HepG2 (cell line): ENCODE measurements around the gene CEBPA. TPM values are rescaled to one million over a fixed set of nuclear protein-coding genes. Genes with fewer than 3 reads are reported as not detected.

Experiments used
- ATAC-seq: fragments of 200-7000 bp; cut with Tn5 transposase; 3 replicates; pipeline ENCODE4 v1.9.1; 2020; ENCODE audit warnings: mild to moderate bottlenecking, moderate library complexity
- BruUV-seq: library from RNA; stranded (reverse); fragments of 400-500 nt; replicated peaks from 2 replicates; lab custom pipeline; 2021; lab: Mats Ljungman, UMichigan
- CTCF ChIA-PET: fragments of 300-600 bp; formaldehyde crosslinking; extraction: SDS; loops from one replicate; lab custom pipeline; 2021; ENCODE audit warnings: low total read pairs, inconsistent platforms, low intra/inter-chr PET ratio; lab: Yijun Ruan, JAX
- POLR2A ChIA-PET: fragments of 350-600 bp; sonication (Branson Sonifier 250); formaldehyde crosslinking; loops from one replicate; lab custom pipeline; 2020; ENCODE audit warnings: antibody characterized with exemption, inconsistent platforms; lab: Yijun Ruan, JAX
- DNase-seq: peaks from one replicate; pipeline ENCODE4 v3.0.0-alpha.2; 2015; ENCODE audit warnings: low spot score
- FAIRE-seq: peaks from 3 replicates; lab custom pipeline; 2011; peaks lifted over from hg19 to GRCh38; lab: Jason Lieb, UNC
- H2AFZ ChIP-seq: one replicate; pipeline ENCODE4 v1.6.1; 2011; ENCODE audit warnings: low read length, inconsistent platforms
- H3K27ac ChIP-seq: fragments of 300-600 bp; 3 replicates; pipeline ENCODE4 v1.8.0; 2011; ENCODE audit warnings: mixed run types, mild to moderate bottlenecking, mixed read lengths, low read length, inconsistent platforms; ENCODE audit not compliant: insufficient read depth; ENCODE audit errors: extremely low read length
- H3K27me3 ChIP-seq, 2 experiments: fragments of 200-600 bp in 1 of 2; 2 replicates in 1 of 2; 3 replicates in 1 of 2; pipeline versions ENCODE4 v1.6.0 to v1.8.0; 2011; ENCODE audit warnings: low read length in 2 of 2, mild to moderate bottlenecking in 2 of 2, moderate library complexity in 2 of 2, inconsistent platforms in 1 of 2; ENCODE audit not compliant: insufficient read depth in 2 of 2, control insufficient read depth in 1 of 2
- H3K36me3 ChIP-seq, 2 experiments: fragments of 200-600 bp in 1 of 2; replicated peaks in 1 of 2; 2 replicates in 1 of 2; 3 replicates in 1 of 2; pipeline versions ENCODE4 v1.5.1 to v1.8.0; 2011; ENCODE audit warnings: low read length in 2 of 2, inconsistent platforms in 1 of 2; ENCODE audit not compliant: insufficient read depth in 2 of 2, control insufficient read depth in 1 of 2
- H3K4me1 ChIP-seq: 2 replicates; pipeline ENCODE4 v1.5.1; 2012; ENCODE audit warnings: low read length, inconsistent platforms; ENCODE audit not compliant: insufficient read depth
- H3K4me2 ChIP-seq: 2 replicates; pipeline ENCODE4 v1.6.0; 2011; ENCODE audit warnings: low read depth, low read length, inconsistent platforms
- H3K4me3 ChIP-seq, 3 experiments: fragments of 200-600 bp in 1 of 3; sonication (generic), shearing (Covaris generic) in 1 of 3; replicated peaks in 1 of 3; 2 replicates each; pipeline ENCODE4 v1.5.1; 2011 to 2016; ENCODE audit warnings: low read length in 3 of 3, inconsistent platforms in 2 of 3, low read depth in 2 of 3, mild to moderate bottlenecking in 2 of 3, control low read depth in 1 of 3, mixed read lengths in 1 of 3; ENCODE audit not compliant: insufficient read depth in 1 of 3
- H3K79me2 ChIP-seq: one replicate; pipeline ENCODE4 v1.6.1; 2011; ENCODE audit warnings: low read length, inconsistent platforms; ENCODE audit not compliant: insufficient read depth
- H3K9ac ChIP-seq: 2 replicates; pipeline ENCODE4 v1.6.0; 2011; ENCODE audit warnings: mild to moderate bottlenecking, low read depth, low read length, inconsistent platforms; ENCODE audit not compliant: insufficient read depth
- H3K9me3 ChIP-seq: 2 replicates; pipeline ENCODE4 v1.5.1; 2012; ENCODE audit warnings: mild to moderate bottlenecking, low read length
- H4K20me1 ChIP-seq: 2 replicates; pipeline ENCODE4 v1.6.0; 2011; ENCODE audit warnings: inconsistent platforms, mild to moderate bottlenecking, low read length, moderate library complexity; ENCODE audit not compliant: insufficient read depth
- CREM ChIP-seq, 2 experiments: sonication (generic) in 1 of 2; formaldehyde crosslinking in 1 of 2; IDR thresholded peaks; 2 replicates each; pipeline versions ENCODE4 v1.4.0 to v1.6.1; 2016 to 2020; ENCODE audit warnings: antibody characterized with exemption in 1 of 2, mild to moderate bottlenecking in 1 of 2, missing genetic modification reagents in 1 of 2
- KLF16 ChIP-seq, 2 experiments: sonication (generic) in 1 of 2; formaldehyde crosslinking in 1 of 2; IDR thresholded peaks; 2 replicates each; pipeline versions ENCODE4 v1.6.1 to v1.8.0; 2016 to 2023; ENCODE audit warnings: missing genetic modification reagents in 2 of 2, missing compliant biosample characterization in 1 of 2
- MXI1 ChIP-seq: IDR thresholded peaks from 3 replicates; pipeline ENCODE4 v1.6.1; 2012; ENCODE audit warnings: low read depth, low read length, inconsistent platforms, borderline replicate concordance
- PHF21A ChIP-seq: sonication (generic); formaldehyde crosslinking; IDR thresholded peaks from 2 replicates; pipeline ENCODE4 v1.5.0; 2020; ENCODE audit warnings: mild to moderate bottlenecking, missing genetic modification reagents
- SAP130 ChIP-seq: IDR thresholded peaks from 2 replicates; pipeline ENCODE4 v1.6.1; 2016; ENCODE audit warnings: low read depth
- SRF ChIP-seq: IDR thresholded peaks from 2 replicates; pipeline ENCODE4 v1.6.1; 2011; ENCODE audit warnings: mild to moderate bottlenecking, low read depth, low read length, moderate library complexity
- XBP1 ChIP-seq: sonication (generic); formaldehyde crosslinking; IDR thresholded peaks from 2 replicates; pipeline ENCODE4 v1.5.0; 2020; ENCODE audit warnings: missing genetic modification reagents
- ZBTB20 ChIP-seq: sonication (generic); formaldehyde crosslinking; IDR thresholded peaks from 2 replicates; pipeline ENCODE4 v1.8.1; 2023; ENCODE audit warnings: missing genetic modification reagents, low read depth, mild to moderate bottlenecking, borderline replicate concordance
- ZNF367 ChIP-seq: sonication (generic); formaldehyde crosslinking; IDR thresholded peaks from 2 replicates; pipeline ENCODE4 v1.4.0; 2020; ENCODE audit warnings: missing genetic modification reagents, borderline replicate concordance
- ZNF761 ChIP-seq: sonication (generic); formaldehyde crosslinking; conservative IDR thresholded peaks from 2 replicates; pipeline ENCODE4 v1.4.0; 2020; ENCODE audit warnings: mild to moderate bottlenecking, missing genetic modification reagents
- ZZZ3 ChIP-seq: sonication (generic); formaldehyde crosslinking; IDR thresholded peaks from 2 replicates; pipeline ENCODE4 v1.4.0; 2020; ENCODE audit warnings: missing genetic modification reagents, mild to moderate bottlenecking, borderline replicate concordance
- WGBS: methylation state at CpG from one replicate; pipeline ENCODE4 v1.1.6; 2017; ENCODE audit warnings: low lambda C conversion rate; 5-methylcytosine and 5-hydroxymethylcytosine counted together
- in situ Hi-C: cut with HindIII; loops from 2 replicates; pipeline ENCODE4 v1.10.0; 2017; ENCODE audit warnings: low pct_unique_long_range_greater_than_20kb; ENCODE audit not compliant: extremely low pct_ligation_motif_present
- intact Hi-C: fragments of 100-400 bp; cut with micrococcal nuclease; formaldehyde crosslinking; loops from one replicate; pipeline ENCODE4 v1.10.0; 2022; ENCODE audit not compliant: unreplicated experiment
- polyA plus RNA-seq, 8 experiments: library from polyadenylated mRNA; depleted of rRNA in 3 of 8; stranded (reverse) in 7 of 8; unstranded in 1 of 8; fragments of >200 nt; fragmentation: Illumina TruSeq in 4 of 8; extraction: Trizol in 4 of 8; gene quantifications; 2 replicates each; pipeline versions ENCODE4 v1.2.1 to v1.2.3, GENCODE V29; 2011 to 2016; ENCODE audit warnings: low read depth in 4 of 8, missing spikeins in 1 of 8, mixed read lengths in 1 of 8; ENCODE audit not compliant: insufficient read depth in 1 of 8
- total RNA-seq, 5 experiments: library from RNA; depleted of rRNA; stranded (reverse); fragments of >200 nt; fragmentation: Illumina TruSeq; extraction: Trizol; gene quantifications; 2 replicates each; pipeline ENCODE4 v1.2.3, GENCODE V29; 2016; ENCODE audit warnings: low read depth in 1 of 5
- TF ChIP-seq, protein P1 (sequence below): sonication (generic); formaldehyde crosslinking; conservative IDR thresholded peaks from 2 replicates; pipeline ENCODE4 v1.4.0; 2020; ENCODE audit warnings: missing genetic modification reagents
- TF ChIP-seq, protein P2 (sequence below): sonication (generic); formaldehyde crosslinking; conservative IDR thresholded peaks from 2 replicates; pipeline ENCODE4 v1.4.0; 2020; ENCODE audit warnings: missing genetic modification reagents
- TF ChIP-seq, protein P3 (sequence below): sonication (generic); formaldehyde crosslinking; IDR thresholded peaks from 2 replicates; pipeline ENCODE4 v1.4.0; 2020; ENCODE audit warnings: missing genetic modification reagents
- TF ChIP-seq, protein P4 (sequence below): sonication (generic); formaldehyde crosslinking; IDR thresholded peaks from 2 replicates; pipeline ENCODE4 v1.8.0; 2023; ENCODE audit warnings: mild to moderate bottlenecking, missing genetic modification reagents

CEBPA gene
- total and polyA plus RNA-seq, 2 of the 13 experiments (the other 11 are each of a cell fraction or from before 2014, with no cell fraction given), result 24.8 to 103 TPM

DNA sequence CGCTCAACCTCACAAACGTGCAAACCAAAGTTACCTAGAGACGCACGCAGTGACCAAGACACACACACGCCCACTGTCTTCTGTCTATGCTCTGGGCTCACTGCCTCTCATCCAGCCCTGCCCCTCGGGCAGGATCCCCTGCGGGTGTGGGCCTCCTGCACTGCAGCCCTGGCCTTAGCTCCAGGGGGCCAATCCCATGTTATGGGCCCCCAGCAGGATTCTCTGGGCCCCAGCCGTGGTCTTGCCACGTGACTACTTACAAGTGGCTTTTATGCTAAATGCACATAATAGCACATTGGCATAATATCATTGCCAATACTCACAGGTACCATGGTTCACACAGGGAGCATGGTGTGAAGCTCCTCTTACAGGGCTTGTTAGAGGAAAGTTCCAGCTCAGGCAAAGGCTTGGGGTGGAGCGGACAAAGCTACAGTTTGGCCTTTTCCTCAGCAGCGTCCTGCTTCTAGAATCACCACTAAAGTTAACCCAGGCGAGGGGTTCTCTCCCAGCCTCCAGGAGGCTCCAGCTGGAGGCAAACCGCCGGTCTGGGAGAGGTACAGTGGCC lies 37.4 kb downstream of the CEBPA start:
- no peak for DNase-seq
- no peak for FAIRE-seq
- no peak overlapping the region for H2AFZ ChIP-seq
- H3K79me2 ChIP-seq, result no peaks in the 10 kb centered on the region
- H3K27ac ChIP-seq, result no peak overlapping the region
- intact Hi-C loops (no loop called here), in situ Hi-C loops (no loop called here)
- BruUV-seq, result no TSS peak
- no peak for TF ChIP-seq ZNF761 (CRISPR knock-in tag)
- TF ChIP-seq XBP1 (CRISPR knock-in tag), result no peak
- TF ChIP-seq KLF16 (CRISPR knock-in tag; IDR thresholded peaks at IDR 0.05), result no peak
- TF ChIP-seq SRF, result no peak
- TF ChIP-seq, protein P1, sequence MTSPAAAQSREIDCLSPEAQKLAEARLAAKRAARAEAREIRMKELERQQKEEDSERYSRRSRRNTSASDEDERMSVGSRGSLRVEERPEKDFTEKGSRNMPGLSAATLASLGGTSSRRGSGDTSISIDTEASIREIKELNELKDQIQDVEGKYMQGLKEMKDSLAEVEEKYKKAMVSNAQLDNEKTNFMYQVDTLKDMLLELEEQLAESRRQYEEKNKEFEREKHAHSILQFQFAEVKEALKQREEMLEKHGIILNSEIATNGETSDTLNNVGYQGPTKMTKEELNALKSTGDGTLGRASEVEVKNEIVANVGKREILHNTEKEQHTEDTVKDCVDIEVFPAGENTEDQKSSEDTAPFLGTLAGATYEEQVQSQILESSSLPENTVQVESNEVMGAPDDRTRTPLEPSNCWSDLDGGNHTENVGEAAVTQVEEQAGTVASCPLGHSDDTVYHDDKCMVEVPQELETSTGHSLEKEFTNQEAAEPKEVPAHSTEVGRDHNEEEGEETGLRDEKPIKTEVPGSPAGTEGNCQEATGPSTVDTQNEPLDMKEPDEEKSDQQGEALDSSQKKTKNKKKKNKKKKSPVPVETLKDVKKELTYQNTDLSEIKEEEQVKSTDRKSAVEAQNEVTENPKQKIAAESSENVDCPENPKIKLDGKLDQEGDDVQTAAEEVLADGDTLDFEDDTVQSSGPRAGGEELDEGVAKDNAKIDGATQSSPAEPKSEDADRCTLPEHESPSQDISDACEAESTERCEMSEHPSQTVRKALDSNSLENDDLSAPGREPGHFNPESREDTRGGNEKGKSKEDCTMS, result no peak
- no peak for TF ChIP-seq ZNF367 (CRISPR knock-in tag)
- TF ChIP-seq, protein P2, sequence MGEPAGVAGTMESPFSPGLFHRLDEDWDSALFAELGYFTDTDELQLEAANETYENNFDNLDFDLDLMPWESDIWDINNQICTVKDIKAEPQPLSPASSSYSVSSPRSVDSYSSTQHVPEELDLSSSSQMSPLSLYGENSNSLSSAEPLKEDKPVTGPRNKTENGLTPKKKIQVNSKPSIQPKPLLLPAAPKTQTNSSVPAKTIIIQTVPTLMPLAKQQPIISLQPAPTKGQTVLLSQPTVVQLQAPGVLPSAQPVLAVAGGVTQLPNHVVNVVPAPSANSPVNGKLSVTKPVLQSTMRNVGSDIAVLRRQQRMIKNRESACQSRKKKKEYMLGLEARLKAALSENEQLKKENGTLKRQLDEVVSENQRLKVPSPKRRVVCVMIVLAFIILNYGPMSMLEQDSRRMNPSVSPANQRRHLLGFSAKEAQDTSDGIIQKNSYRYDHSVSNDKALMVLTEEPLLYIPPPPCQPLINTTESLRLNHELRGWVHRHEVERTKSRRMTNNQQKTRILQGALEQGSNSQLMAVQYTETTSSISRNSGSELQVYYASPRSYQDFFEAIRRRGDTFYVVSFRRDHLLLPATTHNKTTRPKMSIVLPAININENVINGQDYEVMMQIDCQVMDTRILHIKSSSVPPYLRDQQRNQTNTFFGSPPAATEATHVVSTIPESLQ (CRISPR knock-in tag), result no peak
- no peak for TF ChIP-seq ZZZ3 (CRISPR knock-in tag)
- no peak for TF ChIP-seq PHF21A (CRISPR knock-in tag)
- TF ChIP-seq MXI1, result no peak
- no peak for TF ChIP-seq SAP130 (CRISPR knock-in tag)
- TF ChIP-seq ZBTB20, result no peak
- TF ChIP-seq, protein P3, sequence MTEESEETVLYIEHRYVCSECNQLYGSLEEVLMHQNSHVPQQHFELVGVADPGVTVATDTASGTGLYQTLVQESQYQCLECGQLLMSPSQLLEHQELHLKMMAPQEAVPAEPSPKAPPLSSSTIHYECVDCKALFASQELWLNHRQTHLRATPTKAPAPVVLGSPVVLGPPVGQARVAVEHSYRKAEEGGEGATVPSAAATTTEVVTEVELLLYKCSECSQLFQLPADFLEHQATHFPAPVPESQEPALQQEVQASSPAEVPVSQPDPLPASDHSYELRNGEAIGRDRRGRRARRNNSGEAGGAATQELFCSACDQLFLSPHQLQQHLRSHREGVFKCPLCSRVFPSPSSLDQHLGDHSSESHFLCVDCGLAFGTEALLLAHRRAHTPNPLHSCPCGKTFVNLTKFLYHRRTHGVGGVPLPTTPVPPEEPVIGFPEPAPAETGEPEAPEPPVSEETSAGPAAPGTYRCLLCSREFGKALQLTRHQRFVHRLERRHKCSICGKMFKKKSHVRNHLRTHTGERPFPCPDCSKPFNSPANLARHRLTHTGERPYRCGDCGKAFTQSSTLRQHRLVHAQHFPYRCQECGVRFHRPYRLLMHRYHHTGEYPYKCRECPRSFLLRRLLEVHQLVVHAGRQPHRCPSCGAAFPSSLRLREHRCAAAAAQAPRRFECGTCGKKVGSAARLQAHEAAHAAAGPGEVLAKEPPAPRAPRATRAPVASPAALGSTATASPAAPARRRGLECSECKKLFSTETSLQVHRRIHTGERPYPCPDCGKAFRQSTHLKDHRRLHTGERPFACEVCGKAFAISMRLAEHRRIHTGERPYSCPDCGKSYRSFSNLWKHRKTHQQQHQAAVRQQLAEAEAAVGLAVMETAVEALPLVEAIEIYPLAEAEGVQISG (CRISPR knock-in tag), result no peak
- TF ChIP-seq CREM (IDR thresholded peaks at IDR 0.05), result no peak
- TF ChIP-seq CREM (CRISPR knock-in tag; IDR thresholded peaks at IDR 0.05), result no peak
- TF ChIP-seq, protein P4, sequence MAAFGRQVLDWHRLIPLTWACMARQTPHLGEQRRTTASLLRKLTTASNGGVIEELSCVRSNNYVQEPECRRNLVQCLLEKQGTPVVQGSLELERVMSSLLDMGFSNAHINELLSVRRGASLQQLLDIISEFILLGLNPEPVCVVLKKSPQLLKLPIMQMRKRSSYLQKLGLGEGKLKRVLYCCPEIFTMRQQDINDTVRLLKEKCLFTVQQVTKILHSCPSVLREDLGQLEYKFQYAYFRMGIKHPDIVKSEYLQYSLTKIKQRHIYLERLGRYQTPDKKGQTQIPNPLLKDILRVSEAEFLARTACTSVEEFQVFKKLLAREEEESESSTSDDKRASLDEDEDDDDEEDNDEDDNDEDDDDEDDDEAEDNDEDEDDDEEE (CRISPR knock-in tag), result no peak
- no peak overlapping the region for H3K9ac ChIP-seq
- H3K9me3 ChIP-seq, result no peaks in the 10 kb centered on the region
- CTCF ChIA-PET, result no interaction called here
- no peaks in the 10 kb centered on the region for H4K20me1 ChIP-seq
- H3K4me1 ChIP-seq, result peaks cover 61% of the 10 kb centered on the region
- no peak overlapping the region for H3K4me2 ChIP-seq
- no peak for ATAC-seq
- POLR2A ChIA-PET, result interaction anchor here (0.9 to 3.3 kb wide), 2 partner anchors 10 to 33 kb away, joined by 3 to 13 read pairs; no protein-coding TSS in a partner anchor
- peaks cover 0 to 4% of the 10 kb centered on the region in 2 experiments; a peak in 3 of 5 replicates for H3K27me3 ChIP-seq
- H3K36me3 ChIP-seq, result no peaks in the 10 kb centered on the region
- H3K4me3 ChIP-seq, result no peak overlapping the region
- 56% methylated on average over 7 of the region's 14 CpGs for WGBS
